GM12878 (cell line): ENCODE data around the gene RABGGTB. TPM values are rescaled to one million over a fixed set of nuclear protein-coding genes. Genes with fewer than 3 reads are reported as not detected.

Experiments used
- ATAC-seq: fragments of 200-7000 bp; cut with Tn5 transposase; 3 replicates; pipeline ENCODE4 v1.9.1; 2020; ENCODE audit warnings: mild to moderate bottlenecking, moderate library complexity
- BruUV-seq: library from RNA; stranded (reverse); fragments of 400-500 nt; replicated peaks from 2 replicates; lab custom pipeline; 2021; lab: Mats Ljungman, UMichigan
- CTCF ChIA-PET: fragments of 300-600 bp; sonication (Branson Sonifier 250); formaldehyde crosslinking; extraction: SDS; loops from one replicate; lab custom pipeline; 2021; ENCODE audit warnings: inconsistent platforms; lab: Yijun Ruan, JAX
- POLR2A ChIA-PET: fragments of 350-600 bp; formaldehyde crosslinking; extraction: SDS; loops from one replicate; lab custom pipeline; 2021; ENCODE audit warnings: inconsistent platforms; lab: Charles Lee
- RAD21 ChIA-PET: fragments of 300-600 bp; sonication (Branson Sonifier 250); formaldehyde crosslinking; loops from one replicate; lab custom pipeline; 2023; ENCODE audit warnings: antibody characterized with exemption; ENCODE audit not compliant: unreplicated experiment; lab: Charles Lee
- SMC1A ChIA-PET: fragments of 300-600 bp; sonication (Branson Sonifier 250); formaldehyde crosslinking; loops from one replicate; lab custom pipeline; 2023; ENCODE audit not compliant: unreplicated experiment, uncharacterized antibody; lab: Charles Lee
- DNase-seq: peaks from one replicate; pipeline ENCODE4 v3.0.0-alpha.2; 2011; ENCODE audit warnings: low read depth, low spot score
- FAIRE-seq: peaks from 3 replicates; lab custom pipeline; 2011; peaks lifted over from hg19 to GRCh38; lab: Jason Lieb, UNC
- H2AFZ ChIP-seq: 2 replicates; pipeline ENCODE4 v1.6.0; 2011; ENCODE audit warnings: low read depth, low read length, control low read depth; ENCODE audit not compliant: control insufficient read depth
- H3K27ac ChIP-seq: 2 replicates; pipeline ENCODE4 v1.5.1; 2011; ENCODE audit warnings: control low read depth; ENCODE audit not compliant: control insufficient read depth, insufficient read depth
- H3K27me3 ChIP-seq, 2 experiments: replicated peaks in 1 of 2; 2 replicates each; pipeline versions ENCODE4 v1.6.0 to v1.6.1; 2011; ENCODE audit warnings: low read length in 1 of 2; ENCODE audit not compliant: control insufficient read depth in 2 of 2, insufficient read depth in 2 of 2
- H3K36me3 ChIP-seq, 2 experiments: 2 replicates each; pipeline ENCODE4 v1.5.1; 2011; ENCODE audit warnings: low read length in 1 of 2; ENCODE audit not compliant: control insufficient read depth in 2 of 2, insufficient read depth in 2 of 2
- H3K4me1 ChIP-seq: 2 replicates; pipeline ENCODE4 v1.6.1; 2011; ENCODE audit warnings: mild to moderate bottlenecking, low read length, moderate library complexity, mixed read lengths; ENCODE audit not compliant: control insufficient read depth, insufficient read depth
- H3K4me2 ChIP-seq: 2 replicates; pipeline ENCODE4 v1.6.0; 2011; ENCODE audit warnings: control low read depth; ENCODE audit not compliant: control insufficient read depth, insufficient read depth
- H3K4me3 ChIP-seq: fragments of 200-600 bp; sonication (generic); 2 replicates; pipeline ENCODE4 v1.5.1; 2016
- H3K79me2 ChIP-seq: 2 replicates; pipeline ENCODE4 v1.6.0; 2011; ENCODE audit warnings: low read length; ENCODE audit not compliant: control insufficient read depth, insufficient read depth
- H3K9ac ChIP-seq: 2 replicates; pipeline ENCODE4 v1.8.0; 2011; ENCODE audit warnings: low read length, control low read depth, mixed read lengths; ENCODE audit not compliant: control insufficient read depth, insufficient read depth
- H3K9me3 ChIP-seq: replicated peaks from 3 replicates; pipeline ENCODE4 v1.5.1; 2011; ENCODE audit warnings: mild to moderate bottlenecking, low read length; ENCODE audit not compliant: control insufficient read depth, insufficient read depth
- H4K20me1 ChIP-seq: 2 replicates; pipeline ENCODE4 v1.6.0; 2011; ENCODE audit not compliant: control insufficient read depth, insufficient read depth
- ATF7 ChIP-seq: fragments of 450-650 bp; IDR thresholded peaks from 2 replicates; pipeline ENCODE4 v1.6.1; 2016; ENCODE audit warnings: low read depth, mild to moderate bottlenecking
- CREM ChIP-seq: IDR thresholded peaks from 2 replicates; pipeline ENCODE4 v1.6.1; 2014; ENCODE audit warnings: antibody characterized with exemption, low read depth
- E4F1 ChIP-seq: fragments of 450-650 bp; IDR thresholded peaks from 2 replicates; pipeline ENCODE4 v1.6.1; 2018; ENCODE audit warnings: borderline replicate concordance, mild to moderate bottlenecking; ENCODE audit not compliant: partially characterized antibody
- GABPA ChIP-seq: IDR thresholded peaks from 2 replicates; pipeline ENCODE4 v1.6.1; 2014; ENCODE audit warnings: antibody characterized with exemption, low read depth, mild to moderate bottlenecking, inconsistent platforms
- HCFC1 ChIP-seq: fragments of 150-350 bp; IDR thresholded peaks from 2 replicates; pipeline ENCODE4 v1.6.1; 2014; ENCODE audit warnings: low read length
- IRF4 ChIP-seq: IDR thresholded peaks from 2 replicates; pipeline ENCODE4 v1.6.1; 2011; ENCODE audit warnings: low read depth, low read length
- JUNB ChIP-seq: IDR thresholded peaks from 2 replicates; pipeline ENCODE4 v1.6.1; 2016; ENCODE audit warnings: antibody characterized with exemption, mild to moderate bottlenecking
- MTA3 ChIP-seq: IDR thresholded peaks from 2 replicates; pipeline ENCODE4 v1.6.1; 2012; ENCODE audit warnings: low read length, inconsistent platforms, borderline replicate concordance
- NR2C2 ChIP-seq: IDR thresholded peaks from 2 replicates; pipeline ENCODE4 v1.6.1; 2011; ENCODE audit warnings: borderline replicate concordance, low read depth; ENCODE audit not compliant: control insufficient read depth, insufficient read length
- RELA ChIP-seq: fragments of 450-650 bp; IDR thresholded peaks from 2 replicates; pipeline ENCODE4 v1.8.0; 2014; ENCODE audit warnings: borderline replicate concordance; ENCODE audit not compliant: partially characterized antibody
- SMAD5 ChIP-seq: IDR thresholded peaks from 2 replicates; pipeline ENCODE4 v1.6.1; 2016; ENCODE audit warnings: antibody characterized with exemption, low read depth
- TARDBP ChIP-seq: IDR thresholded peaks from 2 replicates; pipeline ENCODE4 v1.6.1; 2016; ENCODE audit warnings: borderline replicate concordance
- TCF7 ChIP-seq: IDR thresholded peaks from 2 replicates; pipeline ENCODE4 v1.6.1; 2014; ENCODE audit warnings: antibody characterized with exemption, borderline replicate concordance
- WGBS: methylation state at CpG from one replicate; pipeline ENCODE4 v1.1.6; 2016; ENCODE audit warnings: low lambda C conversion rate; ENCODE audit not compliant: insufficient replicate concordance, insufficient coverage; ENCODE audit errors: missing lambda C conversion rate; 5-methylcytosine and 5-hydroxymethylcytosine counted together
- in situ Hi-C: fragments of 300-500 bp; cut with MboI; formaldehyde crosslinking; loops from 9 replicates; pipeline ENCODE4 v1.14.3; 2018; ENCODE audit warnings: mixed read lengths
- intact Hi-C: fragments of 100-400 bp; cut with micrococcal nuclease; formaldehyde crosslinking; loops from one replicate; pipeline ENCODE4 v1.14.2; 2022; ENCODE audit not compliant: unreplicated experiment
- polyA plus RNA-seq, 11 experiments: library from polyadenylated mRNA; depleted of rRNA in 4 of 11; unstranded in 6 of 11; stranded (reverse) in 5 of 11; fragments of >200 nt; fragmentation: Nextera tagmentation in 4 of 11; fragmentation: Illumina TruSeq in 1 of 11; extraction: Ambion mirVana in 4 of 11; extraction: Trizol in 1 of 11; gene quantifications; 1 replicate in 1 of 11; 2 replicates in 10 of 11; pipeline versions ENCODE4 v1.2.1 to v1.2.3, GENCODE V29; 2011 to 2016; ENCODE audit warnings: inconsistent platforms in 2 of 11, missing spikeins in 2 of 11, low read depth in 1 of 11
- total RNA-seq, 4 experiments: library from RNA; depleted of rRNA in 3 of 4; stranded (reverse); fragments of >200 nt in 3 of 4; fragmentation: Illumina TruSeq in 1 of 4; extraction: Trizol in 1 of 4; gene quantifications; 2 replicates each; pipeline versions ENCODE4 v1.2.1 to v1.2.3, GENCODE V29; 2013 to 2021
- TF ChIP-seq, protein P1 (sequence below): fragments of 450-650 bp; IDR thresholded peaks from 2 replicates; pipeline ENCODE4 v1.6.1; 2016; ENCODE audit warnings: mild to moderate bottlenecking, moderate library complexity, borderline replicate concordance

Gene RABGGTB
- total and polyA plus RNA-seq, 10 of the 15 experiments (the other 5 are each of a cell fraction or from before 2014, with no cell fraction given): 50.5 to 213 (median 157) TPM

DNA sequence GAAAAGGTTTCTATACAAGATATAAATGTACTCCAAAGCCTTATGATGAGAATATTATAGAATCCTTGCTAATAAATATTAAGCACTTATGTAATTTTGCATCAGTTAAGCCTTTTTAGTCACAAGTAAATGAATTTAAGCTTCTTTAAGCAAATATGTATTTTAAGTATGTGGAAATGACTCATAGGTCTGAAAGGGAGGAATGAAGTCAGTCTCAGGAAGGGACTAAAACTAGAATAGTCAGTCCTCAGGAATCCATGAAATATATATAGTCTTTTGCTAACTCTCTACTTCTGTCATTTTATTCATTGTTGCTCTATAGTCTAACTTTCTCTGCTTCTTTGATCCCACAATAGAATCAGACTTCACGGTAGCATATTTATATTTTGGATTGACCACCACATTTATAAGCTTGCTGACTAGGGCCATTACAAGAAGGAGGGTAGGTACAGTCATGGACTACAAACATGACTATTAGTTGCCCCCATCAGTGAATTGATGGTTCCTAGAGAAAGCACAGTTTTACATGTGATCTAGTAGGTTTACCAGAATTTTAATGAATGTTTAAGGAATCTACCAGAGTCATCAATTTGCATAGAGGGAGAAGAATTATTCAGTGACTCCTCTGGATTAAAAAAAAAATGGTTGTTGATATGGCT is 20.2 kb upstream of the RABGGTB start:
- WGBS: 67% methylated on average over 1 of the region's 1 CpG
- H2AFZ ChIP-seq: no peak overlapping the region
- H3K4me3 ChIP-seq: no peak overlapping the region
- H3K4me1 ChIP-seq: no peaks in the 10 kb centered on the region
- FAIRE-seq (no peak), DNase-seq (no peak), ATAC-seq (no peak)
- in situ Hi-C loops (no loop called here), intact Hi-C loops (no loop called here)
- ChIA-PET POLR2A (interaction anchor here (0.5 kb wide), 1 partner anchor 615 kb away, joined by 6 read pairs; no protein-coding TSS in a partner anchor), CTCF (no interaction called here), SMC1A (no interaction called here), RAD21 (no interaction called here)
- no peaks in the 10 kb centered on the region for H3K27me3 ChIP-seq
- no peak overlapping the region for H3K9ac ChIP-seq
- H3K36me3 ChIP-seq: peaks cover 0 to 8% of the 10 kb centered on the region in 2 experiments; a peak in 1 of 4 replicates
- H3K27ac ChIP-seq: no peak overlapping the region
- H3K4me2 ChIP-seq: no peak overlapping the region
- no peaks in the 10 kb centered on the region for H4K20me1 ChIP-seq
- TF ChIP-seq IRF4 (no peak), RELA (no peak), E4F1 (no peak), ATF7 (no peak), HCFC1 (no peak), TARDBP (no peak), JUNB (no peak), TCF7 (no peak), GABPA (no peak), NR2C2 (no peak), MTA3 (no peak), CREM (no peak), SMAD5 (no peak)
- TF ChIP-seq, protein P1, sequence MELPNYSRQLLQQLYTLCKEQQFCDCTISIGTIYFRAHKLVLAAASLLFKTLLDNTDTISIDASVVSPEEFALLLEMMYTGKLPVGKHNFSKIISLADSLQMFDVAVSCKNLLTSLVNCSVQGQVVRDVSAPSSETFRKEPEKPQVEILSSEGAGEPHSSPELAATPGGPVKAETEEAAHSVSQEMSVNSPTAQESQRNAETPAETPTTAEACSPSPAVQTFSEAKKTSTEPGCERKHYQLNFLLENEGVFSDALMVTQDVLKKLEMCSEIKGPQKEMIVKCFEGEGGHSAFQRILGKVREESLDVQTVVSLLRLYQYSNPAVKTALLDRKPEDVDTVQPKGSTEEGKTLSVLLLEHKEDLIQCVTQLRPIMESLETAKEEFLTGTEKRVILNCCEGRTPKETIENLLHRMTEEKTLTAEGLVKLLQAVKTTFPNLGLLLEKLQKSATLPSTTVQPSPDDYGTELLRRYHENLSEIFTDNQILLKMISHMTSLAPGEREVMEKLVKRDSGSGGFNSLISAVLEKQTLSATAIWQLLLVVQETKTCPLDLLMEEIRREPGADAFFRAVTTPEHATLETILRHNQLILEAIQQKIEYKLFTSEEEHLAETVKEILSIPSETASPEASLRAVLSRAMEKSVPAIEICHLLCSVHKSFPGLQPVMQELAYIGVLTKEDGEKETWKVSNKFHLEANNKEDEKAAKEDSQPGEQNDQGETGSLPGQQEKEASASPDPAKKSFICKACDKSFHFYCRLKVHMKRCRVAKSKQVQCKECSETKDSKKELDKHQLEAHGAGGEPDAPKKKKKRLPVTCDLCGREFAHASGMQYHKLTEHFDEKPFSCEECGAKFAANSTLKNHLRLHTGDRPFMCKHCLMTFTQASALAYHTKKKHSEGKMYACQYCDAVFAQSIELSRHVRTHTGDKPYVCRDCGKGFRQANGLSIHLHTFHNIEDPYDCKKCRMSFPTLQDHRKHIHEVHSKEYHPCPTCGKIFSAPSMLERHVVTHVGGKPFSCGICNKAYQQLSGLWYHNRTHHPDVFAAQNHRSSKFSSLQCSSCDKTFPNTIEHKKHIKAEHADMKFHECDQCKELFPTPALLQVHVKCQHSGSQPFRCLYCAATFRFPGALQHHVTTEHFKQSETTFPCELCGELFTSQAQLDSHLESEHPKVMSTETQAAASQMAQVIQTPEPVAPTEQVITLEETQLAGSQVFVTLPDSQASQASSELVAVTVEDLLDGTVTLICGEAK: no peak
- H3K79me2 ChIP-seq: no peaks in the 10 kb centered on the region
- no peaks in the 10 kb centered on the region for H3K9me3 ChIP-seq
- no TSS peak for BruUV-seq
